Testis (tissue), 3 donors: Measurements from ENCODE around the gene MRPS23. TPM values are rescaled to one million over a fixed set of nuclear protein-coding genes. Genes with fewer than 3 reads are reported as not detected.
A peak's percentile ranks its signal among the peaks of the same experiment; 100 is the strongest.

Experiments used
- DNase-seq: peaks from one replicate; pipeline ENCODE4 v3.0.0-alpha.2; 2019
- H3K27ac ChIP-seq, 2 donors: fragments of 200-600 bp; sonication (generic); one replicate each; pipeline ENCODE4 v1.5.1; 2019
- H3K27me3 ChIP-seq: fragments of 200-600 bp; sonication (generic); one replicate; pipeline ENCODE4 v1.5.1; 2019
- H3K36me3 ChIP-seq: fragments of 200-600 bp; sonication (generic); one replicate; pipeline ENCODE4 v1.5.1; 2017; ENCODE audit warnings: low read depth; ENCODE audit errors: missing control alignments
- H3K4me1 ChIP-seq: fragments of 200-600 bp; sonication (generic); one replicate; pipeline ENCODE4 v1.5.1; 2019
- H3K4me3 ChIP-seq, 2 donors: fragments of 200-600 bp; sonication (generic); one replicate each; pipeline ENCODE4 v1.5.1; 2017 to 2019
- H3K9me3 ChIP-seq: fragments of 200-600 bp; sonication (generic); one replicate; pipeline ENCODE4 v1.5.1; 2017
- POLR2A ChIP-seq: fragments of 450-650 bp; IDR thresholded peaks from one replicate; pipeline ENCODE4 v1.6.1; 2017; ENCODE audit warnings: antibody characterized with exemption, mild to moderate bottlenecking, moderate library complexity
- WGBS, 2 donors: methylation state at CpG; one replicate each; pipeline ENCODE4 v1.1.5; 2018; 5-methylcytosine and 5-hydroxymethylcytosine counted together
- intact Hi-C: fragments of 100-400 bp; cut with DNase I; formaldehyde crosslinking; loops from one replicate; pipeline ENCODE4 v1.15.1; 2023; ENCODE audit warnings: low total_unique reads
- polyA plus RNA-seq: library from polyadenylated mRNA; stranded (reverse); fragments of 350-450 nt; fragmentation: Illumina TruSeq; extraction: RNeasy Lipid Tissue Mini Kit (QIAGEN cat#74804); gene quantifications from one replicate; pipeline ENCODE4 v1.2.3, GENCODE V29; 2014; ENCODE audit warnings: low read depth, low replicate concordance; ENCODE audit not compliant: insufficient read depth
- total RNA-seq, 2 donors: library from RNA; depleted of rRNA; stranded (reverse); fragments of >200 nt; gene quantifications; one replicate each; pipeline ENCODE4 v1.2.3, GENCODE V29; 2016
- TF ChIP-seq, protein P1 (sequence below), 3 experiments: fragments of 450-650 bp in 2 of 3; fragments of 200-600 bp in 1 of 3; sonication (generic) in 1 of 3; IDR thresholded peaks; one replicate each; pipeline ENCODE4 v1.5.1; 2016 to 2019; ENCODE audit warnings: antibody characterized with exemption in 3 of 3, mild to moderate bottlenecking in 2 of 3, moderate library complexity in 1 of 3

The MRPS23 gene
- total and polyA plus RNA-seq, 3 donors from 2014 or later, result 14.1 to 57.4 (median 25.1) TPM

DNA sequence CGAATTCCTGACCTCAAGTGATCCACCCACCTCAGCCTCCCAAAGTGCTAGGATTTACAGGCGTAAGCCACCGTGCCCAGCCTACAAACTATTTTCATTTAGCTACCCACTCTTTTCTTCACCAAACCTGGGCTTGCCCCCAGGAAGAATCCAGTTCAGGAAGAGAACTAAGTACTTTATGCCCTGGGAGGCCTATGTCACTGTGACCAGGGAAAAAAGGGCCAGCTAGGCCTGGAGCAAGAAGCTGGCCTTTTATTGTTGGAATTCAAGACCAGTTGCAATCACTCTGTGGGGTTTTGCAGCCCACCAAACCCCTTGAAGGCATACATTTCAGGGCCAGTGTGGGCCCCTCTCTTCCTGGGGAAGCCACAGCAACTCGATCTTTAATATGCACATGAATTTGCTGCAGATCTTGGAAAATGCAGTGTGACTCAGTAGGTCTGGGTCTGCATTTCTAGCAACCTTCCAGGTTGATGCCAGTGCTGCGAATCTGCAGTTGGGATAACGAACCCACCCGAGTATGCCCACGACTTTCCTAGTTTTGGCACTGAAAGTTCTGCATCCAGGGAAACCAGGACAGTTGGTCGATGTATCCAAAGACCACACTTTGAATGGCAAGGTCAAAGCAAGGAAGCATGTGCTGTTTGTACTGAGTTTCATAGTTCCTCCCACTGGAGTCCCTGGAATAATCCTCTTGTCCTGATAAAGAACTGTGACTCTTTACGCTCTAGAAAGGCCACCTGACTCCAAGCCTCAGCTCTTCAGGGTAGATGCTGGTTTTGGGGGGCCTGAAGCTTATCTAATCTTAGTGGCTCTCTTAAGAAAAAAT is 7.2 kb upstream of the MRPS23 start:
- no peaks in the 10 kb centered on the region for H3K27me3 ChIP-seq
- peak overlapping the region in 1 of 2 donors; percentile 9 for H3K27ac ChIP-seq
- no peaks in the 10 kb centered on the region for H3K9me3 ChIP-seq
- WGBS, 2 donors, result 81 to 83% methylated on average over 9 to 10 of the region's 10 CpGs
- no peak for TF ChIP-seq POLR2A
- TF ChIP-seq, protein P1, sequence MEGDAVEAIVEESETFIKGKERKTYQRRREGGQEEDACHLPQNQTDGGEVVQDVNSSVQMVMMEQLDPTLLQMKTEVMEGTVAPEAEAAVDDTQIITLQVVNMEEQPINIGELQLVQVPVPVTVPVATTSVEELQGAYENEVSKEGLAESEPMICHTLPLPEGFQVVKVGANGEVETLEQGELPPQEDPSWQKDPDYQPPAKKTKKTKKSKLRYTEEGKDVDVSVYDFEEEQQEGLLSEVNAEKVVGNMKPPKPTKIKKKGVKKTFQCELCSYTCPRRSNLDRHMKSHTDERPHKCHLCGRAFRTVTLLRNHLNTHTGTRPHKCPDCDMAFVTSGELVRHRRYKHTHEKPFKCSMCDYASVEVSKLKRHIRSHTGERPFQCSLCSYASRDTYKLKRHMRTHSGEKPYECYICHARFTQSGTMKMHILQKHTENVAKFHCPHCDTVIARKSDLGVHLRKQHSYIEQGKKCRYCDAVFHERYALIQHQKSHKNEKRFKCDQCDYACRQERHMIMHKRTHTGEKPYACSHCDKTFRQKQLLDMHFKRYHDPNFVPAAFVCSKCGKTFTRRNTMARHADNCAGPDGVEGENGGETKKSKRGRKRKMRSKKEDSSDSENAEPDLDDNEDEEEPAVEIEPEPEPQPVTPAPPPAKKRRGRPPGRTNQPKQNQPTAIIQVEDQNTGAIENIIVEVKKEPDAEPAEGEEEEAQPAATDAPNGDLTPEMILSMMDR (IDR thresholded peaks at IDR 0.05), result no peak
- DNase-seq, result no peak
- intact Hi-C loops, result loop anchor here (10.0 kb wide), 1 partner anchor 258 kb away; no protein-coding TSS in a partner anchor
- H3K4me1 ChIP-seq, result peaks cover 31% of the 10 kb centered on the region
- no peak overlapping the region for H3K4me3 ChIP-seq
- H3K36me3 ChIP-seq, result no peaks in the 10 kb centered on the region

DNA sequence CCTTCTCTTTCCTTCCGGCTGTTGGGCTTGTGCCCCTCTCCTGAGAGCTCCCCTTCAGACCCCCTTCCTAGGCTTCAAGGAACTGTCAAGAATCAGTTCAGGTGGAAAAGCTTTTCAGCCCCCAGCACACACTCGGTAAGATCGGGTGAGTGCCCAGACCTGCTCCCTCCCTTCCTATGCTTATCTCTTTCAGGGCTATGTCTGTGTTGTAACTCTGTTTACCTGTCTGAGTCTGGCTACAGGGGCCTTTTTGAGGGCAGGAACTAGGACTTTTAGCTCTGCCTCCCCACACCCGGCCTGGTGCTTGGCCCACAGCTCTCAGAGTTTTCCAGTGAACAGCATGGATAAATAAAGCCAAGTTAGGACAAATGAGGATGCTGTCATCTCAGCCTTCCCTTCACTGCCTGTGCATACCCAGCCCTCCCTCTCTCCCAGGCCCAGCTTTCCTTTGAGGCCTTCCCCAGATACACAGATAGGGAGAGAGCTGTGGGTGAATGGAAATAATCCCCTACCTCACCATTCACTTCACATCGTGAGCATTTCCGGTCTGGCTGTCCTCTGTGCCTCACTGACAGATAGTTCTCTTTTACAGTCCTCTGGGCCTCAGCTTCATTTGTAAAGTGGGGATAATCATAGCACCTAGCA is 5.7 kb upstream of the MRPS23 start:
- H3K27me3 ChIP-seq, result no peaks in the 10 kb centered on the region
- peak overlapping the region; percentile 34 for H3K27ac ChIP-seq
- WGBS, 2 donors, result 71 to 76% methylated on average over 6 of the region's 6 CpGs
- DNase-seq, result no peak
- intact Hi-C loops, result loop anchor here (10.0 kb wide), 1 partner anchor 259 kb away; no protein-coding TSS in a partner anchor
- peaks cover 34% of the 10 kb centered on the region for H3K4me1 ChIP-seq
- no peaks in the 10 kb centered on the region for H3K36me3 ChIP-seq
- no peak overlapping the region for H3K4me3 ChIP-seq
- TF ChIP-seq, protein P1 (IDR thresholded peaks at IDR 0.05), result no peak
- no peak for TF ChIP-seq POLR2A
- H3K9me3 ChIP-seq, result no peaks in the 10 kb centered on the region

DNA sequence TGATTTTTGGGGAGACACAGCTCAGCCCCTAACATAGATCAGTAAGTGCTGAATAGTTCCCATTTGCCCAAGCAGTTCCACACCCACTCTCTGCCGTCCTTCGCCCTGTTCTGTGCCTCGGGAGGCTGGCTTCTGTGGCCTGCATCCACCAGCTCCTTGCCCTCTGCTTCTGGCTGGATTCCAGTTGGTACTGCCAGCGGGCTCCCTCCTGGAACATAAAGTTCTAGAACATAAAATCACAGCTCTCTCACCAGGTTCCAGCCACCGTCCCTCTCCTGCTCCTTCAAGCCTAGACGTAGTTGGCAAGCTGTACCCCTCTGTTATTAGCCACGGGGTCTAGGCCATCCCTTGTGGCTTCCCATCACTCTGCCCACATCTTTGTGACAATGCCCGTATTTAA is 3.9 kb upstream of the MRPS23 start:
- DNase-seq, result peak; percentile 84
- no peak overlapping the region for H3K4me3 ChIP-seq
- no peaks in the 10 kb centered on the region for H3K36me3 ChIP-seq
- H3K27ac ChIP-seq, result peak overlapping the region; percentile 57 to 89
- intact Hi-C loops, result loop anchor here (10.0 kb wide), 1 partner anchor 261 kb away; no protein-coding TSS in a partner anchor
- TF ChIP-seq POLR2A, result no peak
- TF ChIP-seq, protein P1 (IDR thresholded peaks at IDR 0.05), result no peak
- 40 to 59% methylated on average over 8 of the region's 8 CpGs for WGBS, 2 donors
- H3K9me3 ChIP-seq, result no peaks in the 10 kb centered on the region
- H3K27me3 ChIP-seq, result no peaks in the 10 kb centered on the region
- peaks cover 40% of the 10 kb centered on the region for H3K4me1 ChIP-seq

DNA sequence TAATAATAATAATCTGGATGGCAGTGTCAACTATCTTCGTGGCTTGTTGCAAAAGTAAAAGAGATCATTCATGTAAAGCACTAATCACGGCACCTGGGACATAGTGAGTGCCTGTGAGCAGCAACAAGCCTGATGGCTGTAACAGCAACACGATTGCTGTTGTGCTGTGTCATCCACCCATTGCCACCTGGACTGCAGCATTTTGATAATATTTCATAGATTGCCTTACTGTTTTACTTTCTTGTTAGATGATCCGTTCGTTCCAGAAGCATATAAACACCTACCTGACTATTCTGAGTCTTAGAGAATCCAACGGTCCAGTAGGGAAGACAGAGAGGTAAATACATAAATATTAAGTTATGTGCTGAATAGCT is 3.1 kb upstream of the MRPS23 start:
- Histone ChIP-seq H3K9me3 (no peaks in the 10 kb centered on the region), H3K27me3 (no peaks in the 10 kb centered on the region), H3K4me3 (no peak overlapping the region), H3K36me3 (no peaks in the 10 kb centered on the region), H3K4me1 (peaks cover 41% of the 10 kb centered on the region), H3K27ac (peak overlapping the region; percentile 57 to 89)
- intact Hi-C loops, result loop anchor here (10.0 kb wide), 1 partner anchor 262 kb away; no protein-coding TSS in a partner anchor
- 60 to 62% methylated on average over 6 of the region's 6 CpGs for WGBS, 2 donors
- TF ChIP-seq, protein P1 (IDR thresholded peaks at IDR 0.05), result no peak
- no peak for TF ChIP-seq POLR2A
- DNase-seq, result no peak
